Heart left ventricle (tissue), 13 donors: ENCODE results near the gene DMBX1.

Experiments used
- POLR2A ChIP-seq, 2 donors: fragments of 450-650 bp; IDR thresholded peaks; one replicate each; pipeline ENCODE4 v1.6.1; 2017; ENCODE audit warnings: antibody characterized with exemption in 2 of 2, mild to moderate bottlenecking in 2 of 2, moderate library complexity in 2 of 2
- TF ChIP-seq, protein P1 (sequence below), 12 donors: fragments of 200-600 bp; sonication (generic) in 4 of 12; IDR thresholded peaks; one replicate each; pipeline versions ENCODE4 v1.5.0 to v1.8.0; 2018 to 2022; ENCODE audit warnings: antibody characterized with exemption in 12 of 12, mild to moderate bottlenecking in 5 of 12
- donor health status: ischemic (EF 13 %, LVEDD 7.1; RV severe dilation, severe dysfunction).
- donor health status: DM: no; HTN: yes; CAD: no.
- donor health status: DM: no; HTN: no; CAD: no.
- donor health status: ischemic (EF 25% LVEDD 6.9; RV normal size, moderate dysfunction).
- donor health status: ischemic (EF 25% LVEDD 5.7; RV mildly dilated, moderate dysfunction).
- donor health status: ischemic (EF 35%, LVEDD 5.7; RV mildly dilated, moderate dysfunction).
- donor health status: nonischemic (EF 11% LVEDD 7.7; RV severe dilation, severe dysfunction).
- donor health status: DM: yes; HTN: yes; CAD: no.
- donor health status: PGD.
- donor health status: ischemic (EF 29% LVEDD 5.4; RV normal size, mild dysfunction).
- donor health status: nonischemic (EF 23%, LVEDD 6.1; RV moderate dilation, normal function).

DNA sequence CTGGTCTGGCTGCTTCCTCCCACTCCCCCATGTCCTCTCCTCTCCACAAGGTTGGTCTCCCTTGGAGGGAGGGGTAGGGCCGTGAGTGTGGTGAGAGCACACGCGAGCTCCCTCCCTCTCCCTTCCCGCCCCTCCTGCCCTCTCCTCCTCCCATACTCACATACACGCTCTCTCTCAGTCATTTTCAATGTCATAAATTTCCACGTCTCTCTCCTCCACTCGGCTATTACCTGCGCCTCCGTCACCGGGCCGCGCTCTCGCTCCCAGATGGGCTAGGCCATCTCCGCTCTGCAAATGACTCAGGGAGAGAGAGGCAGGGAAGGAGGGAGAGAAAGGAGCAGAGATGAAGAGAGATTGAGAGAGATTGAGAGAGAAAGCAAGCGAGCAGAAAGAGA, 36.7 kb upstream of the DMBX1 start:
- TF ChIP-seq, protein P1, sequence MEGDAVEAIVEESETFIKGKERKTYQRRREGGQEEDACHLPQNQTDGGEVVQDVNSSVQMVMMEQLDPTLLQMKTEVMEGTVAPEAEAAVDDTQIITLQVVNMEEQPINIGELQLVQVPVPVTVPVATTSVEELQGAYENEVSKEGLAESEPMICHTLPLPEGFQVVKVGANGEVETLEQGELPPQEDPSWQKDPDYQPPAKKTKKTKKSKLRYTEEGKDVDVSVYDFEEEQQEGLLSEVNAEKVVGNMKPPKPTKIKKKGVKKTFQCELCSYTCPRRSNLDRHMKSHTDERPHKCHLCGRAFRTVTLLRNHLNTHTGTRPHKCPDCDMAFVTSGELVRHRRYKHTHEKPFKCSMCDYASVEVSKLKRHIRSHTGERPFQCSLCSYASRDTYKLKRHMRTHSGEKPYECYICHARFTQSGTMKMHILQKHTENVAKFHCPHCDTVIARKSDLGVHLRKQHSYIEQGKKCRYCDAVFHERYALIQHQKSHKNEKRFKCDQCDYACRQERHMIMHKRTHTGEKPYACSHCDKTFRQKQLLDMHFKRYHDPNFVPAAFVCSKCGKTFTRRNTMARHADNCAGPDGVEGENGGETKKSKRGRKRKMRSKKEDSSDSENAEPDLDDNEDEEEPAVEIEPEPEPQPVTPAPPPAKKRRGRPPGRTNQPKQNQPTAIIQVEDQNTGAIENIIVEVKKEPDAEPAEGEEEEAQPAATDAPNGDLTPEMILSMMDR (IDR thresholded peaks at IDR 0.05), result no peak
- no peak for TF ChIP-seq POLR2A (IDR thresholded peaks at IDR 0.05)
